Measurements from ENCODE around the gene PCSK1N. TPM values are rescaled to one million over a fixed set of nuclear protein-coding genes. Genes with fewer than 3 reads are reported as not detected.

PCSK1N gene
- total RNA-seq, 1 donor from 2014 or later = 3.0 TPM

DNA sequence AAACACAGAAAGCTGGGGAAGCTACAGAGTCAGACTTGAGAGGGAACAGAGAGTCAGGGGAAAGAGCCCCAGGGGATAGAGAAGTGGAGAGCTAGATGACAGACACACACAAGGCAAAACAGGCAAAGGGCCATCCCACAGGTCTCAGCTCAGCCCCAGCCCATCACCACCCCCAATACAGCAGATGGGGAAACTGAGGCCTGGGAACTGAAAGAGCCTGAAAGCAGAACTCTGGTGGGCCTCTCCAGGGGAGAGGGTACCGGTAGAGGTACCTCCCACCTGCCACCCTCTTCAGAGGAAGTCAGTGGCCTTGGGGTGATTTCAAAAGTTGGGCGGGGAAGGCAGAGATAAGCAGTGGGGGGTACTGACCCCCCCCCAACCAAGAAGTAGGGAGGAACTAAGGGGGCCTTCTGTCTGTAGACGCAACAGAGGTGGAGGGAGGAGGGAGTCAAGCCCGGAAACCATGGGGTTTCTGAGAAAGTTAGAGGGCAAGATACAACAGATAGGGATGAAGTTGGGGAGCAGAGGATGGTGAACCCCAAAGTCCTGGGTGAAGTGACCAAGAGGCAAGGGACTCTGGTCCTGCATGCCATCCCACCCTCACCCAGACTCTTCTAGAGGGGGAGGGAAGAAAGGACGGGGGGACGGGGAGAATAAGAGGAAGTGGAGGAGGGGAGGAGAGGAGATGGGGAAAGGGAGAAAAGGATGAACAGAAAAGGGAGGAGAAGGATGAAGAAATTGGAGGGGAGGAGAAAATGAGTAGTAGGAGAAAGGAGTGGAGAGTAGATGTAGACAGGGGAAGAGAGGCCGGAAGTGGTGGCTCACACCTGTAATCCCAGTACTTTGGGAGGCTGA is 45.8 kb downstream of the PCSK1N start:
- no peaks in the 10 kb centered on the region for H3K4me1 ChIP-seq

DNA sequence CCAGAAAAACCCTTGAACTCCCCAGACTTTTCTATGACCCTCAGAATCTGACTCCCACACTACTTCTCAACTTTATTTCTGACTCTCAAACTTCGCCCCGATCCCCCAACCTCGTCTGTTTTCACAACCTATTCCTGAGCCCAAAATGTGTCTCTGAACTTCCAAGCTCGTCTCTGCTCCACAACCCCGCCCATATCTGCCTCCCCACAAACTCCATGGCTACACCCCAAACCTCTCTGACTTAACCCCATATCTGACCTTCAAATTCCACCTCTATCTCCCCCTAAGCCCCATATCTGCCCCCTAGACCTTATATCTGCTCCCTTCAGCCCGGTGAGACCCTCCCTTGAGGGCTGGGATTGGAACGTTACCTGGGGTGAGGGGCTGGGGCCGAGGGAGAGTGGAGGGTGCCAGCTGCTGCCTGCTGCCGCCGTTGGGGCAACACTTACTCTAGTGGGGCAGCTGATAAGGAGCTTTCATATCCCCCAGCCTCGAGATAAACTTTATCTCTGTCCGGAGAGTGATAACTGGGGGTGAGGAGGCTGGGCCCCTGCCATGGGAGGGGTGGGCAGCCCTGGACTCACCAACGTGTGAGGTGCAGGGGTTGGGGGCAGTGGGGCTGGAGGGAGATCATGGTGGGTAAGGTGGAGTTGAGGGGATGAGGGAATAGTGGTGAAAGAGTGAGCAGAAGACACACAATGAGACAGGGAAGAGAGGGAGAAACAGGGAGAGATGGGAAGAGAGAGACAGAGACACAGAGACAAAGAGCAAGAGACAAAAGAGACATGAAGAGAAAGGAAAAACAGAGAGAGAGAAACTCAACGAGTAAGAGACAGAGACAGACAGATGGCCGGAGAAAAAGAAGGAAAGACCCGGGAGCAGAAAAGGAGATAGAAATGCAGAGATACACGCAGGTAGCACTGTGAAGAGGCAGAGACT is 47.6 kb downstream of the PCSK1N start:
- Histone ChIP-seq H3K4me1 (no peaks in the 10 kb centered on the region), H3K36me3 (no peaks in the 10 kb centered on the region), H3K9me3 (no peaks in the 10 kb centered on the region), H3K27me3 (ENCODE audit: low read depth) (no peaks in the 10 kb centered on the region), H3K27ac (no peak overlapping the region), H3K4me3 (no peak overlapping the region)
- DNase-seq = no peak
- TF ChIP-seq, protein P1, sequence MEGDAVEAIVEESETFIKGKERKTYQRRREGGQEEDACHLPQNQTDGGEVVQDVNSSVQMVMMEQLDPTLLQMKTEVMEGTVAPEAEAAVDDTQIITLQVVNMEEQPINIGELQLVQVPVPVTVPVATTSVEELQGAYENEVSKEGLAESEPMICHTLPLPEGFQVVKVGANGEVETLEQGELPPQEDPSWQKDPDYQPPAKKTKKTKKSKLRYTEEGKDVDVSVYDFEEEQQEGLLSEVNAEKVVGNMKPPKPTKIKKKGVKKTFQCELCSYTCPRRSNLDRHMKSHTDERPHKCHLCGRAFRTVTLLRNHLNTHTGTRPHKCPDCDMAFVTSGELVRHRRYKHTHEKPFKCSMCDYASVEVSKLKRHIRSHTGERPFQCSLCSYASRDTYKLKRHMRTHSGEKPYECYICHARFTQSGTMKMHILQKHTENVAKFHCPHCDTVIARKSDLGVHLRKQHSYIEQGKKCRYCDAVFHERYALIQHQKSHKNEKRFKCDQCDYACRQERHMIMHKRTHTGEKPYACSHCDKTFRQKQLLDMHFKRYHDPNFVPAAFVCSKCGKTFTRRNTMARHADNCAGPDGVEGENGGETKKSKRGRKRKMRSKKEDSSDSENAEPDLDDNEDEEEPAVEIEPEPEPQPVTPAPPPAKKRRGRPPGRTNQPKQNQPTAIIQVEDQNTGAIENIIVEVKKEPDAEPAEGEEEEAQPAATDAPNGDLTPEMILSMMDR (IDR thresholded peaks at IDR 0.05) = no peak
- ATAC-seq = no peak
- intact Hi-C loops (cut with DNase I) = no loop called here

More for the DNA sequence above, 45.8 kb downstream of the PCSK1N start:
- no peaks in the 10 kb centered on the region for H3K9me3 ChIP-seq
- no peaks in the 10 kb centered on the region for H3K27me3 ChIP-seq (ENCODE audit: low read depth)
- intact Hi-C loops (cut with DNase I) = no loop called here
- DNase-seq (no peak), ATAC-seq (no peak)
- no peak overlapping the region for H3K27ac ChIP-seq
- TF ChIP-seq, protein P1 (IDR thresholded peaks at IDR 0.05) = no peak
- no peaks in the 10 kb centered on the region for H3K36me3 ChIP-seq
- H3K4me3 ChIP-seq = no peak overlapping the region

DNA sequence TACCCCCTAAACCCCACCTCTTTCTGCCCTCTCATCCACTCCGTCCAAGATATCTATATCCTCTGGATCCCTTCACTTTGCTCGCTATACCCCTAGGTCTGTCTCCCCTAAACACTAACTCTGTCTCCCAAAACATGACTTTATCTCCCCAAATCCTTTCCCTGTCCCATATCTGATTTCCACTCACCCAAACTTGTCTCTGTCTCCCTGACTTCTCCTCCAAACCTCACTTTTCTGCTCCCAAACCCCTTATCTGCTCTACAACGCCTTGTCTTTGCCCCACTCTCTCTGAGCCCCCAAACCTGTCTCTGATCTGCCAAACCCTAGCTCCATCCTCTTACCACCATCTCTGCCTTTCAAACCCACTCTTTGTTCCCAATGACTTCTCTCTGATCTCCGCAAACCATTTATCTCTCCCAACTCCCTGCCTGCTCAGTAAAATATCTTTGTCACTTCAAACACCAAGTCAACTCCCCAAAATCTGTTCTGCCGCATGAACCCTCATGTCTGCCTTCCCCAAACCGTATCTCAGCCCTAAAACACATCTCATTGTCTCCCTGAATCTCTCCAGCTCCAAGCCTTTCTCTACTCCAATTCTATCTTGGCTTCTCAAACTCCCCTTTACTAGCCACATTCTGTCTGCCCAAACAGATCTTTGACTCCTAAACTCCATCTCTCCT is 48.4 kb downstream of the PCSK1N start:
- no peak overlapping the region for H3K27ac ChIP-seq
- TF ChIP-seq, protein P1 (IDR thresholded peaks at IDR 0.05) = no peak
- no peaks in the 10 kb centered on the region for H3K36me3 ChIP-seq
- DNase-seq (no peak), ATAC-seq (no peak)
- no peak overlapping the region for H3K4me3 ChIP-seq
- H3K9me3 ChIP-seq = no peaks in the 10 kb centered on the region
- H3K4me1 ChIP-seq = no peaks in the 10 kb centered on the region
- H3K27me3 ChIP-seq (ENCODE audit: low read depth) = no peaks in the 10 kb centered on the region
- intact Hi-C loops (cut with DNase I) = no loop called here

DNA sequence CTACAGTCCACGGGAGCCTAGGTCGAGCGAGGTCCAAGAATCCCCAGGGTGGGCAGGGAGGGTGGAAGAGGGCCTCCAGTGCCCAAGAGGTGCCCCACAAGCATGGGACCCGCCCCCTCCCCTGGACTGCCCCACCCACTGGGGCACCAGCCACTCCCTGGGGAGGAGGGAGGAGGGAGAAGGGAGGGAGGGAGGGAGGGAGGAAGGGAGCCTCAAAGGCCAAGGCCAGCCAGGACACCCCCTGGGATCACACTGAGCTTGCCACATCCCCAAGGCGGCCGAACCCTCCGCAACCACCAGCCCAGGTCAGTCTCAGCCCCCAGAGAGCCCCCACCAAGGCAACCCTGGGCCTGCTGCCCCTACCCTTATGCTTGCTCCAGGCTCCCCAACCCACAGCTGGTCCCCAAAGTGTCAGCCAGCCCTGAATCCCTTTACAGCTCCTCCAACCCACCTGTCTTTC is 49.0 kb downstream of the PCSK1N start, which contains the start of gene GATA1:
Gene GATA1 (plus strand): TSS at position 250 of the 460 bp plus-strand sequence. CDS start 4,520 bp downstream, outside the sequence.
- no peaks in the 10 kb centered on the region for H3K36me3 ChIP-seq
- no peaks in the 10 kb centered on the region for H3K9me3 ChIP-seq
- intact Hi-C loops (cut with DNase I) = no loop called here
- no peak for DNase-seq
- no peak within 1 kb of the TSS for H3K27ac ChIP-seq
- no peak within 1 kb of the TSS for H3K4me3 ChIP-seq
- no peaks in the 10 kb centered on the region for H3K4me1 ChIP-seq
- ATAC-seq = no peak
- TF ChIP-seq, protein P1 (IDR thresholded peaks at IDR 0.05) = no peak
- no peaks in the 10 kb centered on the region for H3K27me3 ChIP-seq (ENCODE audit: low read depth)
